Left renal pelvis (tissue), 4 donors: ENCODE data around the gene PCDHGB5. TPM values are rescaled to one million over a fixed set of nuclear protein-coding genes. Genes with fewer than 3 reads are reported as not detected.
"Not testable (repeated sequence)": the region's sequence is repeated elsewhere in the genome, so short reads cannot be mapped to it uniquely, and the experiment has no call there.

Source experiments
- DNase-seq, 4 donors: peaks; one replicate each; pipeline ENCODE4 v3.0.0-alpha.2; 2013; ENCODE audit warnings: low read depth in 4 of 4, low spot score in 3 of 4
- polyA plus RNA-seq, 4 donors: library from polyadenylated mRNA; unstranded; fragments of 120-200 nt; gene quantifications; one replicate each; pipeline ENCODE4 v1.2.1, GENCODE V29; 2013; ENCODE audit not compliant: insufficient read length in 4 of 4

PCDHGB5 gene
- polyA plus RNA-seq, 4 donors = 9.6 to 10.3 (median 9.8) TPM

DNA sequence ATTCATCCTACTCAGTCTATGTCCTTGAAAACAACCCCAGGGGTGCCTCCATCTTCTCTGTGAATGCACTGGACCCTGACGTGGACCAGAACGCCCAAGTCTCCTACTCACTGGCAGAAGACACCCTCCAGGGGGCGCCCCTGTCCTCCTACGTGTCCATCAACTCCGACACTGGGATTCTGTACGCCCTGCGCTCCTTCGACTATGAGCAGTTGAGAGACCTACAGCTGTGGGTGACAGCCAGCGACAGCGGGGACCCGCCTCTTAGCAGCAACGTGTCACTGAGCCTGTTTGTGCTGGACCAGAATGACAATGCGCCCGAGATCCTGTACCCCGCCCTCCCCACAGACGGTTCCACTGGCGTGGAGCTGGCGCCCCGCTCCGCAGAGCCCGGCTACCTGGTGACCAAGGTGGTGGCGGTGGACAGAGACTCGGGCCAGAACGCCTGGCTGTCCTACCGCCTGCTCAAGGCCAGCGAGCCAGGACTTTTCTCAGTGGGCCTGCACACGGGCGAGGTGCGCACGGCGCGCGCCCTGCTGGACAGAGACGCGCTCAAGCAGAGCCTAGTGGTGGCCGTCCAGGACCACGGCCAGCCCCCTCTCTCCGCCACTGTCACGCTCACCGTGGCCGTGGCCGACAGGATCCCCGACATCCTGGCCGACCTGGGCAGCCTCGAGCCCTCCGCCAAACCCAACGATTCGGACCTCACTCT lies 22.1 kb upstream of the PCDHGB5 start:
- not testable (repeated sequence) for DNase-seq

DNA sequence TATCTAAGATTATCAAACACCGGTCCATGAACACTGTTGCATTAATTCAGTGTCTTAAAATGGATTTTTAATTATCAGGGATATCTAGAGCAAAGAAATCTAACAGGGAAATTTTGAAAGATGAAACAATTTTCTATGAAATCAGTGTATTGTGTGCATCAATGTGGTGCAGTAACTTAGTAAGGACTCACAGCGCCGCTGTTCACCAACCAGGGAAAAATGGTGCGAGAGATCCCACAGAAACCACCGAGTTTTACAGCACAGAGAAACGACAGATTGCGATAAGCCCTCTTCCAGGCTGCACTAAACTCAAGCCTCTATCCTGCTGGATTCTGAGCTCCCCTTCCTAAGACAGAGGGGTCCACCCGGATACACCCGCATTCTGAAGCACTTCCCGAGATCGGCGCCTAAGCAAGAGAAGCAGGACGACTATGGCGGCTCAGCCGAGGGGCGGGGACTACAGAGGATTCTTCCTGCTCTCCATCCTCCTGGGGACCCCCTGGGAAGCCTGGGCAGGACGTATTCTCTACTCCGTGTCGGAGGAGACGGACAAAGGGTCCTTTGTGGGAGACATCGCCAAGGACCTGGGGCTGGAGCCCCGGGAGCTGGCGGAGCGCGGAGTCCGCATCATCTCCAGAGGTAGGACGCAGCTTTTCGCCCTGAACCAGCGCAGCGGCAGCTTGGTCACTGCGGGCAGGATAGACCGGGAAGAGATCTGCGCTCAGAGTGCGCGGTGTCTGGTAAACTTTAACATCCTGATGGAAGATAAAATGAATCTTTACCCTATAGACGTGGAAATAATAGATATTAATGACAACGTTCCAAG lies 15.1 kb upstream of the PCDHGB5 start, which contains the start of gene PCDHGA7:
PCDHGA7 (plus strand) TSS at position 274 of the 826 bp plus-strand sequence; CDS start at position 432, 158 bp downstream.
- no peak for DNase-seq

DNA sequence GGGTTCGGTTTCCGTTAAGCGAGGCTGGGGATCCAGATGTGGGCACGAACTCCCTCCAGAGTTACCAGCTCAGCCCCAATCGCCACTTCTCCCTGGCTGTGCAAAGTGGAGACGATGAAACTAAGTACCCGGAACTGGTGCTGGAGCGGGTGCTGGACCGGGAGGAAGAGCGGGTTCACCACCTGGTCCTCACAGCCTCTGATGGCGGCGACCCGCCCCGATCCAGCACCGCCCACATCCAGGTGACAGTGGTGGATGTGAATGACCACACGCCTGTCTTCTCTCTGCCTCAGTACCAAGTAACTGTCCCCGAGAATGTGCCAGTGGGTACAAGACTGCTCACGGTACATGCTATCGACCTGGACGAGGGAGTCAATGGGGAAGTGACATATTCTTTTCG lies 14.4 kb upstream of the PCDHGB5 start:
- no peak for DNase-seq

DNA sequence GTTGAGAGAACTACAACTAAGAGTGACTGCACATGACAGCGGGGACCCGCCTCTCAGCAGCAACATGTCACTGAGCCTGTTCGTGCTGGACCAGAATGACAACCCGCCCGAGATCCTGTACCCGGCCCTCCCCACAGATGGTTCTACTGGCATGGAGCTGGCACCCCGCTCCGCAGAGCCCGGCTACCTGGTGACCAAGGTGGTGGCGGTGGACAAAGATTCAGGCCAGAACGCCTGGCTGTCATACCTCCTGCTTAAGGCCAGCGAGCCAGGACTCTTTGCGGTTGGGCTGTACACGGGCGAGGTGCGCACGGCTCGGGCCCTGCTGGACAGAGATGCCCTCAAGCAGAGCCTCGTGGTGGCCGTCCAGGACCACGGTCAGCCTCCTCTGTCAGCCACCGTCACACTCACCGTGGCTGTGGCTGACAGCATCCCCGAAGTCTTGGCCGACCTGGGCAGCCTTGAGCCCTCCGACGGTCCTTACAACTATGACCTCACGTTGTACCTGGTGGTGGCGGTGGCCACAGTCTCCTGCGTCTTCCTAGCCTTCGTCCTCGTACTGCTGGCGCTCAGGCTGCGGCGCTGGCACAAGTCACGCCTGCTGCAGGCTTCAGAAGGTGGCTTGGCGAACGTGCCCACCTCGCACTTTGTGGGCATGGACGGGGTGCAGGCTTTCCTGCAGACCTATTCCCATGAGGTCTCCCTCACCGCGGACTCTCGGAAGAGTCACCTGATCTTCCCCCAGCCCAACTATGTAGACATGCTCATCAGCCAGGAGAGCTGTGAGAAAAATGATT lies 13.1 kb upstream of the PCDHGB5 start:
- no peak for DNase-seq

DNA sequence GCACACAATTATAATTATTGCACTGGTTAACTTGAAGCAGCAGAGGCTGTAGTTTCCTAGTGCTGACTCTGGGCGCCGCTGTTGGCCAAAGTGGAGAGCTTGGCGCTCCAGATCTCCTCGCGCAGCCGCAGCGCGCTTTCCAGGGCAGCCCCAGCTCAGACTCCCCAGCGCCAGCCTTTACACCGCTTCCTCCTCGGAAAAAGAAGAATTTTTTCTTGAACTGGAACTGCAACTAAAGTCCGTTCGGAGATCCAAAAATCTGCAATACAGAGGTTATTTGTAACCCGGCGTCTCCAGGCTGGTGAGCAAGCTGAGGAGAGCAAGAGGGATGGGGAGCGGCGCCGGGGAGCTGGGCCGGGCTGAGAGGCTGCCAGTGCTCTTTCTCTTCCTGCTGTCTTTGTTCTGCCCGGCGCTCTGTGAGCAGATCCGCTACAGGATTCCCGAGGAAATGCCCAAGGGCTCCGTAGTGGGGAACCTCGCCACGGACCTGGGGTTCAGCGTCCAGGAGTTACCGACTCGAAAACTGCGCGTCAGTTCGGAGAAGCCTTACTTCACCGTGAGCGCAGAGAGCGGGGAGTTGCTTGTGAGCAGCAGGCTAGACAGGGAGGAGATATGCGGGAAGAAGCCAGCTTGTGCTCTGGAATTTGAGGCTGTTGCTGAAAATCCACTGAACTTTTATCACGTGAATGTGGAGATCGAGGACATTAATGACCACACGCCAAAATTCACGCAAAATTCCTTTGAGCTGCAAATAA lies 10.0 kb upstream of the PCDHGB5 start, which contains the start of gene PCDHGB4:
PCDHGB4 (plus strand) TSS at position 142 of the 755 bp plus-strand sequence; CDS start at position 329, 187 bp downstream.
- DNase-seq = not testable (repeated sequence)

DNA sequence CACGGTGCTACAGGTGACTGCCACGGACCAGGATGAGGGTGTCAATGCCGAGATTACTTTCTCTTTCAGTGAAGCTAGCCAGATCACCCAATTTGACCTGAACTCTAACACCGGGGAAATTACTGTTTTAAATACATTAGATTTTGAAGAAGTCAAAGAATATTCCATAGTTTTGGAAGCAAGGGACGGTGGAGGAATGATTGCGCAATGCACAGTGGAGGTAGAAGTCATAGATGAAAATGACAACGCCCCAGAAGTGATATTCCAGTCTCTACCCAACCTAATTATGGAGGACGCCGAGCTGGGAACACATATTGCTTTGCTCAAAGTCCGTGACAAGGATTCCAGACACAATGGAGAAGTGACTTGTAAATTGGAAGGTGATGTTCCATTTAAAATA lies 9.1 kb upstream of the PCDHGB5 start:
- DNase-seq = no peak

DNA sequence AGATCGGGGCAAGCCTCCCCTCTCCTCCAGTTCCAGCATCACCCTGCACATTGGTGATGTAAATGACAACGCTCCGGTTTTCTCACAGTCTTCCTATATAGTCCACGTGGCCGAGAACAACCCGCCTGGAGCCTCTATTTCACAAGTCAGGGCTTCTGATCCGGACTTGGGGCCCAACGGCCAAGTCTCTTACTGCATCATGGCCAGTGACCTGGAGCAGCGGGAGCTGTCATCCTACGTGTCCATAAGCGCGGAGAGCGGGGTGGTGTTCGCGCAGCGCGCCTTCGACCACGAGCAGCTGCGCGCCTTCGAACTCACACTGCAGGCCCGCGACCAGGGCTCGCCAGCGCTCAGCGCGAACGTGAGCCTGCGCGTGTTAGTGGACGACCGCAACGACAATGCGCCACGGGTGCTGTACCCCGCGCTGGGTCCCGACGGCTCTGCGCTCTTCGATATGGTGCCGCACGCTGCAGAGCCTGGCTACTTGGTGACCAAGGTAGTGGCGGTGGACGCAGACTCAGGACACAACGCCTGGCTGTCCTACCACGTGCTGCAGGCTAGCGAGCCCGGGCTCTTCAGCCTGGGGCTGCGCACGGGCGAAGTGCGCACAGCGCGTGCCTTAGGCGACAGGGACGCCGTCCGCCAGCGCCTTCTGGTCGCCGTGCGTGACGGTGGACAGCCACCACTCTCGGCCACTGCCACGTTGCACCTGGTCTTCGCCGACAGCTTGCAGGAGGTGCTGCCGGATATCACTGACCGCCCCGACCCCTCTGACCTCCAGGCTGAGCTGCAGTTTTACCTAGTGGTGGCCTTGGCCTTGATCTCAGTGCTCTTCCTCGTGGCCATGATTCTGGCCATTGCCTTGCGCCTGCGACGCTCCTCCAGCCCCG lies 8.3 kb upstream of the PCDHGB5 start:
- DNase-seq = no peak

DNA sequence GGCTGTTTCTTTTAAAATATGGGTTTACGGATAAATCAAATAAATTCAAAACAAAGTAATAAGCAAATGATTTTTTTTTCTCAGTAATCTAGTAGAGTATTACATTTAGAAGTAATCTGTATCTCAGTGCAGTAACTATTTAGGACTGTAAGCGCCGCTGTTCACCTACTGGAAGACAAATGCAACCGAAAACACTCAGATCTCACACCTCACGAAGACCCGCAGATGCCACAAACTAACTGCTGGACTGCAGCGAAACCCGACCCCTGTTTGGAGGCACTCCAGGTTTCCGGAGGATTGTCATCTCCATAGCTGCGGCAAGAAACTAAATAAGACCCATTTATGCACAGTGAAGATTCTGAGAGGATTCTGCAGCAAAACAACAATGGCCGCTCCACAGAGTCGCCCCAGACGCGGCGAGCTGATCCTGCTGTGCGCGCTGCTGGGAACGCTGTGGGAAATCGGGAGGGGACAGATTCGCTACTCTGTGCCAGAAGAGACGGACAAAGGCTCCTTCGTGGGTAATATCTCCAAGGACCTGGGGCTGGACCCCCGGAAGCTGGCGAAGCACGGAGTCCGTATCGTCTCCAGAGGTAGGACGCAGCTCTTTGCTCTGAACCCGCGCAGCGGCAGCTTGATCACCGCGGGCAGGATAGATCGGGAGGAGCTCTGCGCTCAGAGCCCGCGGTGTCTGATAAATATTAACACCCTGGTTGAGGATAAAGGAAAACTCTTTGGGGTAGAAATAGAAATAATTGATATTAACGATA lies 5.1 kb upstream of the PCDHGB5 start, which contains the start of gene PCDHGA8:
PCDHGA8 (plus strand) TSS at position 205 of the 770 bp plus-strand sequence; CDS start at position 386, 181 bp downstream.
- DNase-seq = no peak

DNA sequence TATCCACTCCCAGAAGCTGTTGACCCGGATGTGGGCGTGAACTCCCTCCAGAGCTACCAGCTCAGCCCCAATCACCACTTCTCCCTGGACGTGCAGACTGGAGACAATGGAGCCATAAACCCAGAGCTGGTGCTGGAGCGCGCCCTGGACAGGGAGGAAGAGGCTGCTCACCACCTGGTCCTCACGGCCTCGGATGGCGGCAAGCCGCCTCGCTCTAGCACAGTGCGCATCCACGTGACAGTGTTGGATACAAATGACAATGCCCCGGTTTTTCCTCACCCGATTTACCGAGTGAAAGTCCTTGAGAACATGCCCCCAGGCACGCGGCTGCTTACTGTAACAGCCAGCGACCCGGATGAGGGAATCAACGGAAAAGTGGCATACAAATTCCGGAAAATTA lies 4.5 kb upstream of the PCDHGB5 start:
- no peak for DNase-seq

DNA sequence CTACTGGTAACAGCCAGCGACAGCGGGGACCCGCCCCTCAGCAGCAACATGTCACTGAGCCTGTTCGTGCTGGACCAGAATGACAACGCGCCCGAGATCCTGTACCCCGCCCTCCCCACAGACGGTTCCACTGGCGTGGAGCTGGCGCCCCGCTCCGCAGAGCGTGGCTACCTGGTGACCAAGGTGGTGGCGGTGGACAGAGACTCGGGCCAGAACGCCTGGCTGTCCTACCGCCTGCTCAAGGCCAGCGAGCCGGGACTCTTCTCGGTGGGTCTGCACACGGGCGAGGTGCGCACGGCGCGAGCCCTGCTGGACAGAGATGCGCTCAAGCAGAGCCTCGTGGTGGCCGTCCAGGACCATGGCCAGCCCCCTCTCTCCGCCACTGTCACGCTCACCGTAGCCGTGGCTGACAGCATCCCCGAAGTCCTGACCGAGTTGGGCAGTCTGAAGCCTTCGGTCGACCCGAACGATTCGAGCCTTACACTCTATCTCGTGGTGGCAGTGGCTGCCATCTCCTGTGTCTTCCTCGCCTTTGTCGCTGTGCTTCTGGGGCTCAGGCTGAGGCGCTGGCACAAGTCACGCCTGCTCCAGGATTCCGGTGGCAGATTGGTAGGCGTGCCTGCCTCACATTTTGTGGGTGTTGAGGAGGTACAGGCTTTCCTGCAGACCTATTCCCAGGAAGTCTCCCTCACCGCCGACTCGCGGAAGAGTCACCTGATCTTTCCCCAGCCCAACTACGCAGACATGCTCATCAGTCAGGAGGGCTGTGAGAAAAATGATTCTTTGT lies 3.2 kb upstream of the PCDHGB5 start:
- DNase-seq = not testable (repeated sequence)

DNA sequence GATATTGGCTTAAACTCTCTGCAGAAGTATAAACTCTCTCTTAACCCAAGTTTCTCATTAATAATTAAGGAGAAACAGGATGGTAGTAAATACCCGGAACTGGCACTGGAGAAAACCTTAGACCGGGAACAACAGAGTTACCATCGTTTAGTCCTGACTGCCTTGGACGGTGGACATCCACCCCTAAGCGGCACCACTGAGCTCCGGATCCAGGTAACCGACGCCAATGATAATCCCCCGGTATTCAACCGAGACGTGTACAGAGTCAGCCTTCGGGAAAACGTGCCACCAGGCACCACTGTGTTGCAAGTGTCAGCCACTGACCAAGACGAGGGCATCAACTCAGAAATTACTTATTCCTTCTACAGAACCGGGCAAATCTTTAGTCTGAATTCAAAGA lies 861 bp downstream of the PCDHGB5 start:
- no peak for DNase-seq

DNA sequence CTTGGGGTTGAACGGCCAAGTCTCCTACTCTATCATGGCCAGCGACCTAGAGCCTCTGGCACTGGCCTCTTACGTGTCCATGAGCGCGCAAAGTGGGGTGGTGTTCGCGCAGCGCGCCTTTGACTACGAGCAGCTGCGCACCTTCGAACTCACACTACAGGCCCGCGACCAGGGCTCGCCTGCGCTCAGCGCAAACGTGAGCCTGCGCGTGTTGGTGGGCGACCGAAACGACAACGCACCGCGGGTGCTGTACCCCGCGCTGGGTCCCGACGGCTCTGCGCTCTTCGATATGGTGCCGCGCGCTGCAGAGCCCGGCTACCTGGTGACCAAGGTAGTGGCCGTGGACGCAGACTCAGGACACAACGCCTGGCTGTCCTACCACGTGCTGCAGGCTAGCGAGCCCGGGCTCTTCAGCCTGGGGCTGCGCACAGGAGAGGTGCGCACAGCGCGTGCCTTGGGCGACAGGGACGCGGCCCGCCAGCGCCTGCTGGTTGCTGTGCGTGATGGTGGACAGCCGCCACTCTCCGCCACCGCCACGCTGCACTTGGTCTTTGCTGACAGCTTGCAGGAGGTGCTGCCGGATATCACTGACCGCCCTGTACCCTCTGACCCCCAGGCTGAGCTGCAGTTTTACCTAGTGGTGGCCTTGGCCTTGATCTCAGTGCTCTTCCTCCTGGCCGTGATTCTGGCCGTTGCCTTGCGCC lies 2.0 kb downstream of the PCDHGB5 start:
- DNase-seq = no peak

DNA sequence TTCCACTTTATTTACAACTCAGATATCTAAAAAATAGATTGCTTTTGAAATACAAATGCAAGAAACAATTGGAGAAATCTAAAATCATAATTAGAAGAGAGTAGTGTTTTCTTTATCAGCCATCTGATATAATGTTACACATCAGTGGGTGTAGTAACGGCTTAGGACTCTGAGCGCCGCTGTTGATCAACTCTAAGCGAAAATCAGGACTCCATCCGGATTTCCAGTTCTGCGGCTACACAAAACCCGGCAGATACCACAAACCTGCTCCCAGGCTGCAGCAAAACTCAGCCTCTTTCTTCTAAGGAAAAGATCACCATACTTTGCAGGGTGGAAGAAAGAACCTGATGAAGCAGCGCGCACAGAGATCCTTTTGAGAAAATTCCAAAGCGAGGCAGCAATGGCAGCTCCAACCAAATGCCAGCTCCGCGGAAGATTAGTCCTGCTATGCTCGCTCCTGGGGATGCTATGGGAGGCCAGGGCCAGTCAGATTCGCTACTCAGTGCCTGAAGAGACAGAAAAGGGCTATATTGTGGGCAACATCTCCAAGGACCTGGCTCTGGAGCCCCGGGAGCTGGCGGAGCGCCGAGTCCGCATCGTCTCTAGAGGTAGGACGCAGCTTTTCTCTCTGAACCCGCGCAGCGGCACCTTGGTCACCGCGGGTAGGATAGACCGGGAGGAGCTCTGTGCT lies 5.0 kb downstream of the PCDHGB5 start, which contains the start of gene PCDHGA9:
PCDHGA9 (plus strand) TSS at position 226 of the 691 bp plus-strand sequence; CDS start at position 401, 175 bp downstream.
- no peak for DNase-seq

DNA sequence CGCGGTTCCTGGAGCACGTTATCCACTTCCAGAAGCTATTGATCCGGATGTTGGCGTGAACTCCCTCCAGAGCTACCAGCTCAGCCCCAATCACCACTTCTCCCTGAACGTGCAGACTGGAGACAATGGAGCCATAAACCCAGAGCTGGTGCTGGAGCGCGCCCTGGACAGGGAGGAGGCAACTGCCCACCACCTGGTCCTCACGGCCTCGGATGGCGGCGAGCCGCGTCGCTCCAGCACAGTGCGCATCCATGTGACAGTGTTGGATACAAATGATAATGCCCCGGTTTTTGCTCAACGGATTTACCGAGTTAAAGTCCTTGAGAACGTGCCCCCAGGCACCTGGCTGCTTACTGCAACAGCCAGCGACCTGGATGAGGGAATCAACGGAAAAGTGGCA lies 5.6 kb downstream of the PCDHGB5 start:
- DNase-seq = no peak

DNA sequence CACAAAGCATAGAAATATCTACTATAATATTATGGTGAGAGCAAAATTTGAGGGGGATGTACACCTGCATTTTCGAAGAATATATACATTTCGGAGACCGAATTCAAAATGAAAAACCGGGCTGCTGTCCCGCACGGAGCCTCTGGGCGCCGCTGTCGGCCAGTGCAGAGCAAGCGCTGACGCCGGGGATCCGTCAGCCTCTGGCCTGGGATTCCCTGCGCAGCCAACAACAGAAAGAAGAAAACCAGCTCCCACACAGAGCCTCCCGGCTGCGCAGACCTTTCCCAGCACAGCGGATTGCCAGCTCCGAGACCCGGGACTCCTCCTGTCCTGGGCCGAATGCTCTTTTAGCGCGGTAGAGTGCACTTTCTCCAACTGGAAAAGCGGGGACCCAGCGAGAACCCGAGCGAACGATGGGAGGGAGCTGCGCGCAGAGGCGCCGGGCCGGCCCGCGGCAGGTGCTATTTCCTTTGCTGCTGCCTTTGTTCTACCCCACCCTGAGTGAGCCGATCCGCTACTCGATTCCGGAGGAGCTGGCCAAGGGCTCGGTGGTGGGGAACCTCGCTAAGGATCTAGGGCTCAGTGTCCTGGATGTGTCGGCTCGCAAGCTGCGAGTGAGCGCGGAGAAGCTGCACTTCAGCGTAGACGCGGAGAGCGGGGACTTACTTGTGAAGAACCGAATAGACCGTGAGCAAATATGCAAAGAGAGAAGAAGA lies 10.2 kb downstream of the PCDHGB5 start, which contains the start of gene PCDHGB6:
PCDHGB6 (plus strand) TSS at position 232 of the 716 bp plus-strand sequence; CDS start at position 414, 182 bp downstream.
- DNase-seq = not testable (repeated sequence)
